GM13977 (cell line): ENCODE measurements around the gene ZNF329.

Experiments
- DNase-seq: peaks from one replicate; pipeline ENCODE4 v3.0.0; 2012; ENCODE audit warnings: low spot score
- in situ Hi-C: fragments of 300-500 bp; cut with MboI; formaldehyde crosslinking; loops from one replicate; pipeline ENCODE4 v1.12.0; 2022; ENCODE audit warnings: low sequenced_read_pairs, low pct_unique_long_range_greater_than_20kb, mixed read lengths, inconsistent platforms; ENCODE audit not compliant: unreplicated experiment
- TF ChIP-seq, protein P1 (sequence below): IDR thresholded peaks from 2 replicates; pipeline ENCODE4 v1.5.1; 2012; ENCODE audit warnings: mild to moderate bottlenecking, control low read depth; ENCODE audit not compliant: insufficient read depth; ENCODE audit errors: extremely low read depth, missing control alignments

Gene ZNF329

DNA sequence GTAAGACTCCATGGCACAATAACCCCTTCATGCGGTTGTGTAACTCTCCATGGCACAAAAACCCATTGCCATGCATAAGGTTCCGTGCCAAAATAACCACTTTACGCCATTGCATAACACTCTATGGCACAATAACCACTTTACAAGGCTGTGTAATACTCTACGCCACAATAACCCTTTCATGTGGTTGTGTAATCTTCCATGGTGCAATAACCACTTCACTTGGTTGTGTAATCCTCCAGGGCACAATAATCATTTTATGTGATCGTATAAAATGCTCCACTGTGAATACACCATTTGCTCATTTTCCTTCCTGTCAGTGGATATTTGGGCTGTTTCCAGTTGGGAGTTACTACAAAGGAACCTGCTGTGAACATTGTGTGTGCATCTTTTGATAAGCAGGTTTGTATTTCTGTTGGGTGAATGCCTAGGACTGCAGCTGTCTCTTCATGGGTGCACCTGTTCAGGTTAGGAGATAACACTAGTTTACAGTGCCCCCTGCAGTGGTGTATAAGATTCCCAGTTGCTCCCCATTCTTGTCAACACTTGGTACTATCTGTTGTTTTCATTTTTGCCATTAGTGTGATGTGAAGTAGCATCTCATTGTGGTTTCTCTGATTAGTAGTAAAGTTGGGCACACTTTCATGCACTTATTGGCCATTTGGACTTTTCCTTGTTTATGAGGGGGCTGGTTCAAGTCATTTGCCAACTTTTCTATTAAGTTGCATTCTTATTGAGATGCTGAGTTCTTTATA, 31.4 kb downstream of the ZNF329 start:
- TF ChIP-seq, protein P1, sequence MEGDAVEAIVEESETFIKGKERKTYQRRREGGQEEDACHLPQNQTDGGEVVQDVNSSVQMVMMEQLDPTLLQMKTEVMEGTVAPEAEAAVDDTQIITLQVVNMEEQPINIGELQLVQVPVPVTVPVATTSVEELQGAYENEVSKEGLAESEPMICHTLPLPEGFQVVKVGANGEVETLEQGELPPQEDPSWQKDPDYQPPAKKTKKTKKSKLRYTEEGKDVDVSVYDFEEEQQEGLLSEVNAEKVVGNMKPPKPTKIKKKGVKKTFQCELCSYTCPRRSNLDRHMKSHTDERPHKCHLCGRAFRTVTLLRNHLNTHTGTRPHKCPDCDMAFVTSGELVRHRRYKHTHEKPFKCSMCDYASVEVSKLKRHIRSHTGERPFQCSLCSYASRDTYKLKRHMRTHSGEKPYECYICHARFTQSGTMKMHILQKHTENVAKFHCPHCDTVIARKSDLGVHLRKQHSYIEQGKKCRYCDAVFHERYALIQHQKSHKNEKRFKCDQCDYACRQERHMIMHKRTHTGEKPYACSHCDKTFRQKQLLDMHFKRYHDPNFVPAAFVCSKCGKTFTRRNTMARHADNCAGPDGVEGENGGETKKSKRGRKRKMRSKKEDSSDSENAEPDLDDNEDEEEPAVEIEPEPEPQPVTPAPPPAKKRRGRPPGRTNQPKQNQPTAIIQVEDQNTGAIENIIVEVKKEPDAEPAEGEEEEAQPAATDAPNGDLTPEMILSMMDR = no peak
- in situ Hi-C loops = no loop called here
- DNase-seq = no peak

DNA sequence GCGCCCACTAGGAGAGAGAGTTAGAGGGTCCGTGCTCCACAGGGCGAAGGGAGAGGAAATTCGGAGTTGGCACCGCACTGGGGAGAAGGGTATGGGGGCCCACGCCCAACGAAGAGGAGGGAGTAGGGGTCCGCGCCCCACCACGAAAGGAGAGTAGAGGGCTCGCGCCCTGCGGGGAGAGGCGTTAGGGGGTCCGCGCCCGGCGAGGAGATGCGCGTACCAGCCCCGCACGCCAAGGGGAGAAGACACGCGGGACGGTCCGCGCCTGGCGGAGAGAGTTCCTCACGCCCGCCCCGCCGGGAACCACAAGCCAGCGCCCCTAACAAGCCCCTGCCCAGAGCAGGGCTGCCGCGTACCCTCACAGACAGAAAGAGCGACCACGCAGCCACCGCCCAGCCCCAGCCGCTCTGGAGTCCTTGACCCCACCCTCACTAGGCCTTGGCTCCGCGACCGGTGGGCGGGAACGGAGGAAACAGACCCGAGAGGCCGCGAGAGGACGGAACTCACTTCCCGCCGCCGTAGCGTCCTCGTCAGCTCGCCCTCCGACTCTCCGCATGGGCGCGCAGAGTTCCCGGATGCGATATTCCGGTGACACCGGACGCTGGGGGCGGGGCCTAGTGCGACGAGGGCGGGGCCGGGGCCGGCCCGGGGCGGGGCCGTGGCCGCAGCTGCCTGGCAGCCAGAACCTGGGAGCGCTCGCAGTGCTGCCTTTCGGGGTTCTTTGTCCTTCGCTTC, 32.6 kb downstream of the ZNF329 start:
- in situ Hi-C loops = no loop called here
- no peak for DNase-seq

DNA sequence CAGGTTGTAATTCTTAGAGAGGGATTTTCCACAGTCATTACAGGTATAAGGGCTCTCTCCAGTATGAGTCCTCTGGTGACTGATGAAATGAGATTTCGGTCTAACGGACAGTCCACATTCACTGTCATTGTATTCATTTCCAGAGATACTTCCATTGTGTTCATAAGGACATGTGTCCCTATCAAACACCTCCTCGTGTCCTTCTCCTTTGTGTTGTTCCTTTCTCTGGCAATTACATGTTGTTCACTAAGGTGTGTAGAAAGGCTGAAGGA, 42.1 kb downstream of the ZNF329 start:
- TF ChIP-seq, protein P1 = no peak
- DNase-seq = no peak
- in situ Hi-C loops = no loop called here

More for the DNA sequence above, 32.6 kb downstream of the ZNF329 start:
- TF ChIP-seq, protein P1 = no peak

DNA sequence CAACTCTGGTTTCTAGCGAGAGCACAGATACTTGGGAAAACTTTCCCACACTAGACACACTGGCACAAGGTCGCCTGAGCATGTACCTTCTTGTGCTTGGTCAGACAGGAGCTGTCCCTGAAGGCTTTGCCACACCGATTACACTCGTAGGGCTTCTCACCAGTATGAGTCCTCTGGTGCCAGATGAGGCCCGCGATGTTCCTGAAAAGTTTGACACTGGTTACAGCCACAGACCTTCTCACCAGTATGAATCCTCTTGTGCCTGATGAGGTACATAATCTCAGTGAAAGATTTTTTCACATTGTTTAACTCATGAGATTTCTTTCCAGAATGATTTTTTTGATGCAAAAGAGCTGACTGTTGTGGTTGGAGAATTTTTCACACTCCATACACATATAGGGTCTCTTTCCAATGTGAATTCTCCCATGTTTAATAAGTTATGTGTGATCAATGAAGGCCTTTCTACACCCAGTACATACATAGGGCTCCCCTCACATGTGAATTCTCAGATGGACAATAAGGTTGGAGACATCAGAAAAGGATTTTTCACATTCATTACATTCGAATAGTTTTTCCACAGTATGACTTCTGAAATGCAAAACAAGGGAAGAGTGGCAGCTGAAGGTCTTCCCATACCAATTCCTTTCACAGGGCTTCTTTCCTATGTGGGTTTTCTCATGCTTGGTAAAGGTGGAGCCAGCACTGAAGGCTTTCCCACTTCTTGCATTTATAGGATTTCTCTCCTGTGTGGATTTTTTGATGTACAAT, 42.6 kb downstream of the ZNF329 start:
- DNase-seq = no peak
- TF ChIP-seq, protein P1 = no peak
- in situ Hi-C loops = no loop called here

DNA sequence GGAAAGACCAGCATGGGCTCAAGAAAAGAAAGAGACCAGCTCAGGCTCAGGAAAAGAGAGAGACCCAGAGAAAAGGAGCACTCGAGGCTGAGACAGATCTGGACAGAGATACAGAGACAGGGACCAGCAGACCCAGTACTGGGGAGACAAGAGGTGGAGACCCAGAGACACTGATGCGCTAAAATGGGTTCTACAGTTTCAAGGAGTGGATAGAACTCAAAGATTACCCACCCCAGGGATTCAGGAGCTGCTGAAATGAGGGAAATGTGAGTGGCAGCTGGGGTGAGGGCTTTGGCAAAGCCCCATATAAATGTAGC, 51.9 kb downstream of the ZNF329 start:
- DNase-seq = no peak
- in situ Hi-C loops = no loop called here
- TF ChIP-seq, protein P1 = no peak

DNA sequence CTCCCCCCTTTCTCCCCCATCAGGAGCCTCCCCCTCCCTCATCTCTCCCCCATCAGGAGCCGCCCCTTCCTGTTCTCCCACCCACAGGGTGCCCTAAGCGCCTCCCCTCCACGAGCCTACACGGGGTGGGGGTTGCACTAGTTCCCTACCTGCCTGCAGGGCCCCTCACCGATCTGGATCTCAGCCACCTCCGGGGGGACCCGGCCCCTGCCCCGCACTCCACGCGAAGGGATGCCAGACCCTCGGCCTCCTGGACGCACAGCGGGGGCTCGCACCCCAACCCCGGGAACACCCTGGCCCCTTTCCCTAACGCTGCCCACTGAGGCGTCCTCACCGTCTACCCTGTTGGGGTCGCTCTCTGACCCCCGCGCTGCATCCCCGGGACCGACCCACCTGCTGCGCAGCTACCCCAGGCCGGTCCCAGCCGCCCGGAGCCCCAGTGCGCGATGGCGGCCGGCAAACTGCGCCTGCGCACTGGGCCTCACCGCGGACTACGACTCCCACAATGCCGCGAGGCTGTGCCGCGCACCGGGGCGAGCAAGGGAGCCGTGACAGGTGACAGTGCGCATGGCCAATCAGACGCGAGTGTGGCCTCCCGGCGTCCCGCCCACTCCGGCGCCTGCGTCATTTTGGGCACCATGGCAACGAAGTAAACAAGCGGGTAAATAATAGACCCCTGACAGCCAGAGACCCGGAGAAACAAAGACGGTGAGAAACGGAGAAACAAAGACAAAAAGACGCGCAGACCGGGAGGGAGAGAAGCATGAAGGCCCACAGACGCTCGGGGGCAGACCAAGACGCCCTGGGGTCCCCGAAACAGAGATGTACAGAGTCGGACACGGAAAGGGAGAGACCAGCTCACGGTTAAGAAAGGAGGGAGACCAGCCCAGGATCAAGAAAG, 52.6 kb downstream of the ZNF329 start, which contains the start of gene ZSCAN18:
Gene ZSCAN18, minus strand, starts transcription at position 451 of the 901 bp plus-strand sequence. CDS start 7,964 bp downstream, outside the sequence.
- in situ Hi-C loops = no loop called here
- TF ChIP-seq, protein P1 = peak; percentile 7
- DNase-seq = peak; percentile 98
